ENCODE results near the gene USP9X. TPM values are rescaled to one million over a fixed set of nuclear protein-coding genes. Genes with fewer than 3 reads are reported as not detected.
A peak's percentile ranks its signal among the peaks of the same experiment; 100 is the strongest.

Gene USP9X
- total and polyA plus RNA-seq, 2 of the 8 experiments (the other 6 are each of a cell fraction or from before 2014, with no cell fraction given), result 79.2 to 300 TPM

DNA sequence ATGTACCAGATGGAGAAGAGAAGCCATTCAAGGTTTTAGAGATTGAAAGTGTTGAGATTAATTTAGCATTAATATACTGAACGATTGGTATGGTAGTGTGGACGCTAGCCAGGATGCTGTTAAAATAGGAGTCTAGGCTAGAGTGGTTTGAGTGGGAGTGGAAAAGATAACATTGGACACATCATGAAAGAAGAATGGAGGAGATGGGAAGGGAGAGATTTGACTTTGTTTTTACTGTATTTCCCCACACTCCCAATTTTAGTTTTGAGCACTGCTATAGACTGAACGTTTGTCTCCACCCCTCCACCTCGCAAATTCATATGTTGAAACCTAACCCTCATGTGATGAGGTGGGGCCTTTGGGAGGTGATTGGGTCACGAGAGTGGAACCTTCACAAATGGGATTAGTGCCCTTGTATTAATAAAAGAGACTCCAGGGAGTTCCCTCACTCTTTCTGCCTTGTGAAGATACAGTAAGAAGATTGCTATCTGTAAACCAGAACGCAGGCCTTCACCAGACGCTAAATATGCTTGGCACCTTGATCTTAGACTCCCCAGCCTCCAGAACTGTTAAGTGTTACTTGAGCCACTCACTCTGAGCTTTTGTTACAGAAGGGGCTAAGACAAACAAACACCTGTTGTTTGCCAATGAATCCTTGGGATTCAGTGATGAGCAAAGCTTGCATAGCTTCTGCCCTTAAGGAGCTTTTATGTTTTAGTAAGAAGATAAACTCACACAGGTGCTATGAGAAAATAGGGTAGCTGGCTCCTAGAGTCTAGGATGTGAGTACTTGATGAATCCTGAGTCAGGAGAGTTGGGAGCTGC lies 25.8 kb downstream of the USP9X start:
- Histone ChIP-seq H4K20me1 (replicated peaks in 1 of 2; ENCODE audit: control insufficient read depth in 1 of 2, insufficient read depth in 2 of 2, low read length in 2 of 2) (peaks cover 8 to 16% of the 10 kb centered on the region in 2 experiments), H3K14ac (ENCODE audit: insufficient read length) (no peak overlapping the region), H3K79me2 (ENCODE audit: control insufficient read depth in 1 of 2, insufficient read depth in 2 of 2, low read length in 2 of 2) (peaks cover 34 to 99% of the 10 kb centered on the region in 2 experiments), H3K18ac (ENCODE audit: extremely low read depth, low read length) (no peak overlapping the region), H3K23ac (ENCODE audit: insufficient read length) (no peak overlapping the region), H3K56ac (replicated peaks; ENCODE audit: insufficient read length, low read depth, low read length) (no peak overlapping the region), H3K27me3 (replicated peaks in 1 of 4; ENCODE audit: control insufficient read depth in 3 of 4, extremely low read depth in 1 of 4, insufficient read depth in 3 of 4, low read length in 3 of 4) (no peaks in the 10 kb centered on the region), H3K27ac (ENCODE audit: low read depth, low read length) (no peak overlapping the region), H3K4ac (replicated peaks; ENCODE audit: insufficient read length, low read depth, low read length) (no peak overlapping the region), H2BK5ac (ENCODE audit: low read depth, low read length) (no peak overlapping the region), H2BK12ac (ENCODE audit: low read depth, low read length) (no peak overlapping the region), H3K79me1 (ENCODE audit: low read depth, low read length) (no peaks in the 10 kb centered on the region), H3K4me1 (replicated peaks in 1 of 4; ENCODE audit: control insufficient read depth in 3 of 4, insufficient read depth in 4 of 4, low read length in 3 of 4) (peaks cover 0 to 15% (median 6%) of the 10 kb centered on the region in 4 experiments; a peak in 2 of 7 replicates), H2BK20ac (ENCODE audit: low read length) (no peak overlapping the region), H3K36me3 (ENCODE audit: control insufficient read depth in 2 of 4, insufficient read depth in 4 of 4, low read length in 3 of 4) (no peaks in the 10 kb centered on the region; a peak in 1 of 8 replicates), H2BK15ac (ENCODE audit: low read length) (no peak overlapping the region), H4K91ac (replicated peaks; ENCODE audit: insufficient read length, low read length) (no peak overlapping the region), H2BK120ac (replicated peaks; ENCODE audit: low read depth, low read length) (no peak overlapping the region), H4K8ac (ENCODE audit: extremely low read depth, insufficient read depth, low read length) (no peak overlapping the region), H2AFZ (ENCODE audit: low read length) (no peak overlapping the region), H4K5ac (ENCODE audit: insufficient read length, low read depth, low read length) (no peak overlapping the region), H3K4me2 (ENCODE audit: insufficient read depth in 1 of 2, low read depth in 2 of 2, low read length in 2 of 2) (peak overlapping the region; percentile 61 to 87), H2AK5ac (ENCODE audit: low read depth, low read length) (no peak overlapping the region), H3K9ac (replicated peaks in 1 of 4; ENCODE audit: extremely low read depth in 1 of 4, low read depth in 3 of 4, low read length in 3 of 4) (no peak overlapping the region; a peak in 1 of 7 replicates), H3K9me3 (ENCODE audit: insufficient read depth in 2 of 2, low read depth in 1 of 2, low read length in 1 of 2) (no peaks in the 10 kb centered on the region), H3K4me3 (ENCODE audit: extremely low read depth in 1 of 4, insufficient read depth in 2 of 4, low read depth in 3 of 4, low read length in 4 of 4) (peak overlapping the region in 2 of 4 experiments; percentile 14 to 49; a peak in 3 of 8 replicates), H3K23me2 (ENCODE audit: low read depth, low read length) (0 out of 2 replicates have a peak, but pooled peaks cover 1% of the 10 kb centered on the region)
- POLR2A ChIA-PET (ENCODE audit: partially characterized antibody), result interaction anchor here (0.7 to 0.8 kb wide), 2 partner anchors 11 to 25 kb away, joined by 3 read pairs; partner anchors contain the start of gene USP9X
- CTCF ChIA-PET (ENCODE audit: partially characterized antibody), result no interaction called here
- TF ChIP-seq TAF7 (optimal IDR thresholded peaks at IDR 0.05; ENCODE audit: borderline replicate concordance, low read depth, low read length), result no peak
- no peak for TF ChIP-seq SIX5 (IDR thresholded peaks at IDR 0.05; ENCODE audit: low read depth, low read length)
- no peak for TF ChIP-seq HDAC2 (IDR thresholded peaks at IDR 0.05; ENCODE audit: borderline replicate concordance in 1 of 2, low read depth in 2 of 2, low read length in 2 of 2)
- TF ChIP-seq KDM5A (IDR thresholded peaks at IDR 0.05; ENCODE audit: low read length), result no peak
- no peak for TF ChIP-seq MAFK (IDR thresholded peaks at IDR 0.05; ENCODE audit: low read depth, low read length)
- DNase-seq (ENCODE audit: low read depth in 1 of 2, low spot score in 2 of 2) (no peak), FAIRE-seq (no peak)
- 49% methylated on average over 5 of the region's 7 CpGs; no CpG with 5 or more reads in 1 of the 2 experiments for WGBS, 2 experiments (ENCODE audit: extremely low coverage in 1 of 2, insufficient coverage in 1 of 2, insufficient read length in 1 of 2, insufficient replicate concordance in 2 of 2, low coverage in 1 of 2, low lambda C conversion rate in 2 of 2, missing lambda C conversion rate in 1 of 2)

All from H1 (cell line).